GM21717 (cell line): Measurements from ENCODE around the gene TNFRSF1A.
"Not testable (repeated sequence)": the region's sequence is repeated elsewhere in the genome, so short reads cannot be mapped to it uniquely, and the experiment has no call there.

Experiments
- ATAC-seq: cut with Tn5 transposase; IDR thresholded peaks from one replicate; pipeline ENCODE4 v1.9.1; 2021; ENCODE audit warnings: mild to moderate bottlenecking, moderate library complexity; ENCODE audit not compliant: unreplicated experiment

Gene TNFRSF1A

DNA sequence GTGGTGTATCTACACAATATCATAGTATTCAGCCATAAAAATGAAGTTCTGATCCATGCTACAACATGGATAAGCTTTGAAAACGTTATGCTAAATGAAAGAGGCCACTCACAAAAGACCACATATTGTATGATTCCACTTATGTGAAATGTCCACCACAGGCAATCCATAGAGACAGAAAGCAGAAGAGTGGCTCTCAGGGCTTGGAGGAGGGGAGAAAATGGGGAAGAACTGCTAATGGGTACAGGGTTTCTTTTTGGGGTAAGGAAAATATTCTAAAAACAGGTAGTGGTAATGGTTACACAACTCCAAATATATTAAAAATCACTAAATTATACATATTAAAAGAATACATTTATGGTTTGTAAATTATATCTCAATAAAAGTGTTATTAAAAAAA, 17.0 kb upstream of the TNFRSF1A start:
- ATAC-seq: no peak

DNA sequence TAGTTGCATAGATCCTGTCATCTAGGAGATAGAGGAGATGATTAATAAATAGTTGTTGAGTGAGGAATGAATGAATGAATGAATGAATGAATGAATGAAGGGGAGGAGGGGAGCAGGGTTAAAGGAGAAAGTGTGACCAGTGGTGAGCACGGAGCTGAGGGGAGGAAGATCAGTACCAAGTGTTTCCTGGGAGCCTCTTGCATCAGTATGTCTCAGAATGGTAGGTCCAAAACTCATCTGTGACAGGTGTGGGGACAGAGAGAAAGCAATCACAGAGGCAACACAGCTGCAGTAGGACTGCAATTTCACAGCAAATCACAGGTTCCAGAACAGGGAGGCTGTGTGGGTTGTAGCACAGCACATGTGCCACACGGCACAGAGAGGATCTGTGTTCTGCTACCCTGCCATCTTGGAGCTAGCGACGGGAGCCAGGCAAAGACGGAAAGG, 14.5 kb upstream of the TNFRSF1A start:
- ATAC-seq: no peak

DNA sequence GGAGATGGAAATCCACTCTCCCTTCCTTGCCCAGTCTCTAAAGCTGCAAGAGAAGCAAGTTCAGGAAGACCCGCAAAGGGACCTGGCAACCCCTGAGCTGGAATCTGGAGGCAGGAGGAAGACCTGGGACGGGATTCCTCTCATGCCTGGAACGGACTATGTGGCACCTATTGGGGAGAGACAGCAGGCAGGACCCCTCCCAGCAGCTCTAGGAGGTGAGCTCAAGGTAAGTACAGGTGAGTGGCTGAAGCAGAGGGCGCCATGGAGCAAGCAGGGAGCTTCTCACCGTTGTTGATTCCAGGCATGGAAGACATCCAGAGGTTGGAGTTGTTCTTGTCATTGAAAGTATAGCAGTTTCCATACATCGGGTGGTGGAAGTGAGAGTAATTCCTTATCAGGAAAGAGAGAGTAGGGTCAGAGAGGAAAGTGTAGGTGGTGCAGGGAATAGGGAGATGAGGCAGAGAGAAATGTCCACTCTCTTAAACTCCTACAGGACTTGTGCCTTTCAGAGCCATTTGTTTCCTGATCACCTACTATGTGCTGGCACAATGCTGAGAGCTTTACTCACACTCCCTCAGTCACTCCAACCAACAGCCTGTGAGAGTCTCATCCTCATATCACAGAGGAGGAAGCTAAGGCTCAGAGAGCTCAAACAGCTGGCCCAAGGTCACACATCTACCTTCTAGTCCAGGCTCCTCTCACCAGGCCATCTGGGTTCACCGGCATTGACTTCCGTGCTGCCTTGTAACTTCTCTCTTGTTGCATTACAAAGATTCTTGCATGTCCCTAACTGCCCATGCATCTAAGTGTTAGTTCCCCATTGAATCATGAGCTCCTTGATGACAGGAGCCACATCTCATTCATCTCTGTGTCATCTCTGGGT, 13.9 kb upstream of the TNFRSF1A start:
- no peak for ATAC-seq

GRCh38 chr12:6354495-6355393, 12.9 kb upstream of the TNFRSF1A start:
- ATAC-seq: no peak

DNA sequence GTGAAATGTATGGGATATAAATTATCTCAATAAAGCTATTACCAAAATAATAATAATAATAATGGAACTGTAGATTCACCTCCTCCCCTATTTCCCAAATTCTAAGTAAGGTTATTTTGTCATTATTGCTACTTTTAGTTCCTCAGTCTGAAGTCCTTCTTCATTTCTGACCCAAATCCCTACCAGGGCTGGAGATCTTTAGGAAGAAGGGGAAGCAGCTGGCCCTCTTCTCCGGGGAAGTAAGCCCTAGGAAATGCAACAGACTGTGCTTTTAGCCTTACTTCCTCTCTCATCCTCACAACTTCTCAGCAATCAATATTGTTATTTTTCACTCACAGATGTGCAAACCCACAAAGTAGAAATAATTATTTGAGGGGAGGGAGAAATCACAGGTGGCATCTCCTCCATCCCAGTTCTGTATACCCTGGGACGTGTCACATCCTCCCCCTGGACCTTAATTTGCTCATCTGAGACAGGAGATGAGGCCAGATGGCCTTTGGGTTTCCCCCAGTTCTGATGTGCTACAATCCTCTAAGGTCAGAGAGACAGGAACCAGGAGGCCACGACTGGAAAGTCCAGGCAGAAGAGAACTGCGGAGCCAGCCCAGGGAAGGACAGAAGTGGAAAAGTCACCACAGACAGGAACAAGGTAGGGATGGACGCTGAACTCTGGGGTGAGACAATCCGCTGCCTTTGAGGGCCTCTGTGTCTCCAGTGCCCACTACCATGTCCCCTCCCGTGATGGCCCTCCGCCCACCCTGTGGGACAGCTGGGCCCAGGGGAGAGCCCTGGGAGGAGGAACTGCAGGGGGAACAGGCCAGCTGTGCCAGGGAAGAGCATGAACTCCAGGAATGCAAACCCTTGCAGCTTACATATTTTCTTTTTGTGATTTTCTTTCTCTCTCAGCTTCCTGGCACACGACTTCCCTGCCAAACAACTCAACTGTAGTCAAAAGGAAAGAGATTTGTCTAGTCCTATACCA, 10.6 kb upstream of the TNFRSF1A start:
- ATAC-seq: no peak

DNA sequence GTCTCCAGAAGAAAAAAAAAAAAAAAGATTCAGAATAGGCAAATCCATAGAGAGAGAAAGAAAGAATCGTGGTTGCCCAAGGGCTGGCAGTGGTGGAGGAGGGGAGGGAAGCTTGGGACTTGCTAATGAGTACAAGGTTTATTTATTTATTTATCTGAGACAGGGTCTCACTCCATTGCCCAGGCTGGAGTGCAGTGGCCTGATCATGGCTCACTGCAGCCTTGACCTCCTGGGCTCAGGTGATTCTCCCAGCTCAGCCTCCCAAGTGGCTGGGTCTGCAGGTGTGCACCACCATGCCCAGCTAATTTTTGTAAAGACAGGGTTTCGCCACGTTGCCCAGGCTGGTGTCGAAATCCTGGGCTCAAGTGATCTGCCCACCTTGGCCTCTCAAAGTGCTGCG, 9.7 kb upstream of the TNFRSF1A start:
- no peak for ATAC-seq

GRCh38 chr12:6347367-6348338, 5.8 kb upstream of the TNFRSF1A start:
- no peak for ATAC-seq

- ATAC-seq: no peak
These were observed 5.1 kb upstream of the TNFRSF1A start for GRCh38 chr12:6346942-6347341.

- ATAC-seq: no peak
These were observed 4.5 kb upstream of the TNFRSF1A start for GRCh38 chr12:6346235-6346832.

GRCh38 chr12:6345319-6346091, 3.6 kb upstream of the TNFRSF1A start:
- ATAC-seq: no peak

DNA sequence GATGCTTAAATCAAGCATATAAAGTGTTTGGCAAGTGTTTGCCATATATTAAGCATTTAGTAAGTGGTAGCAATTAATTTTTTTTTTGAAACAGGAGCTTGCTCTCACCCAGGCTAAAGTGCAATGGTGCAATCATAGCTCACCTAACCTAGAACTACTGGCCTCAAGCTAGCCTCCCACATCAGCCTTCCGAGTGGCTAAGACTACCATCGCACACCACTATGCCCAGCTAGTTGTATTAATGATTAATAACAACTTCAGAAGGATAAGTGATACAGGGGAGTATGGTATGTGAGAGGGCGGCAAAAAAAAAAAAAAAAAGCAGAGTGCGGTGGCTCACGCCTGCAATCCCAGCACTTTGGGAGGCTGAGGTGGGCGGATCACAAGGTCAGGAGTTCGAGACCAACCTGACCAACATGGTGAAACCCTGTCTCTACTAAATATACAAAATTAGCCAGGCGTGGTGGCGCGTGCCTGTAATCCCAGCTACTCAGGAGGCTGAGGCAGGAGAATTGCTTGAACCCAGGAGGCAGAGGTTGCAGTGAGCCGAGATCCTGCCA, 2.3 kb upstream of the TNFRSF1A start:
- ATAC-seq: not testable (repeated sequence)

- no peak for ATAC-seq
These were observed 1.6 kb upstream of the TNFRSF1A start for GRCh38 chr12:6343518-6343917.

DNA sequence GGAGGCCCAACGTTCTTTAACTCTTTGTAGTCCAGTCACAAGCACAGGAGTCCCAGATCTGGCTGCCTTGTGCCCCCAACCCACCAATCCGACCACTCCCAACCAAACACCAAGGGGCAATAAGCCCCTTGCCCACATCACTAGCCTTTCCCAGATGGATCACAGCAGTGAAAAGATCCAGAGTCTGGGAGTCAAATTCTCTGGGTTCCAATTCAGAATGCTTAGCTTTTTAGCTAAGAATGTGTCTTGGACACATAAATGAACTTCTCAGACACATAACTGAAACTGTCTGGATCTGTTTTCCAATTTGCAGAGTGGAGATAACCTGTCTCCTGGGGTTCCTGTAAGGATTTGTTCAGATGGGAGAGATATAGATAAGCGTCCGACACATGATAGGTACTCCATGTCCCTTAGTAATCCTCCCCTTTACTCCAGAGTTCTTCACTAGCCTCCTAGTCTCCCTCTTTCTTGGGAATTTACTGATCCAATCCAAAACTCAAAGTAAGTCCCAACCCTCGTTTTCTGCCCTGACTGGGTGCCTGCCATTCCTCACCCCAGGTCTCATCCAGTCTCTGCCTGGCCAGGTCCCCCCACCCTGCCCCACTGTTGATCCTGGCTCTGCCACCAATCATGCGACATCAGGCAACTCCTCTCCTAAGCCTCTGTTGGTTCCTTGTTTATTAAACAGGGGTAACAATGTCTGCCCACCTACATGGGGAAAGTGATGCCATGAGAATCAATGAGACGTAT, 439 bp upstream of the TNFRSF1A start:
- no peak for ATAC-seq

- ATAC-seq: no peak
These were observed 995 bp downstream of the TNFRSF1A start for GRCh38 chr12:6340745-6341416.

DNA sequence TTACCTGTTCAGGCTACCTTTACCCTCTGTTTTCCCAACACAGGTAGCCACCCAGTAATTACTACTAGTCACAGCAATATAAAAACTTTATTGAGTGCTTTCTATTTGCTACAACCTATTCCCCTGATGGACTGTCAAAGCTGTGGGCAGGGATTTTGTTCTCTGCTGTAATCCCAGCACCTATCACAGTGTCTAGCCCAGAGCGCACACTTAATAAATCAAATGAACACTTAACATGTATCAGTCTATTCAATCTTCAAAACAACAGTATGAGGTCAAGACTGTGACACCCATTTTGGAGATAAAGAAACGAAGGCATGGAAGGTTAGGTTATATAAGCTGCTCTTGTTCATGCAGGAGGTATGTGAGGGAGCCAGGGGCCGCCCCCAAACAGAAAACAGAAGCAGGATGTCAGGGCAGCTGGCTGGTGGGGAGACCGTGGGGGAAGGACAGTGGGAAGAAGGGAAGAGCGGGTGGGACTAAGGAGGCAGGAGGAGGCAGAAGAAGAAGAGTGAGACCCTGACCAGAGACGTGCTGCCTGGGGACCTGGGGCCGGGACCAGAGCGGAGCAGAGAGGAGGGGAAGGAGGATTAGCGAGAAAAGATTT, 1.7 kb downstream of the TNFRSF1A start:
- ATAC-seq: no peak

GRCh38 chr12:6338955-6339354, 2.9 kb downstream of the TNFRSF1A start:
- no peak for ATAC-seq
